Keratinocyte (primary cell): Measurements from ENCODE around the gene SCFD2.

Experiments
- CTCF ChIP-seq, 3 experiments: IDR thresholded peaks in 1 of 3; conservative IDR thresholded peaks in 1 of 3; optimal IDR thresholded peaks in 1 of 3; 2 replicates in 2 of 3; 3 replicates in 1 of 3; pipeline versions ENCODE3 to v1.5.1; 2011; ENCODE audit warnings: low read length in 3 of 3, mild to moderate bottlenecking in 3 of 3, moderate library complexity in 2 of 3, control low read depth in 1 of 3, inconsistent platforms in 1 of 3; ENCODE audit not compliant: insufficient read depth in 2 of 3; ENCODE audit errors: extremely low read depth in 1 of 3
- EZH2 ChIP-seq: IDR thresholded peaks from one replicate; pipeline ENCODE4 v1.6.1; 2012; ENCODE audit warnings: inconsistent platforms, mild to moderate bottlenecking, low read length, moderate library complexity

GRCh38 chr4:53068755-53069330 lies 297.0 kb downstream of the SCFD2 start:
- TF ChIP-seq CTCF (optimal IDR thresholded peaks at IDR 0.05 in 1 of 3, IDR thresholded peaks at IDR 0.05 in 1 of 3, conservative IDR thresholded peaks at IDR 0.05 in 1 of 3; ENCODE audit: extremely low read depth in 1 of 3, insufficient read depth in 2 of 3, low read length in 3 of 3): no peak
- TF ChIP-seq EZH2: no peak
